Posterior vena cava (tissue), 2 donors: ENCODE measurements around the gene RPL28. TPM values are rescaled to one million over a fixed set of nuclear protein-coding genes. Genes with fewer than 3 reads are reported as not detected.
A peak's percentile ranks its signal among the peaks of the same experiment; 100 is the strongest.

Experiments
- DNase-seq: peaks from one replicate; pipeline ENCODE4 v3.0.0-alpha.2; 2020; ENCODE audit warnings: low spot score
- intact Hi-C, 2 donors: fragments of 100-400 bp; cut with DNase I; formaldehyde crosslinking; loops; one replicate each; pipeline versions ENCODE4 v1.14.1 to v1.14.2; 2022 to 2023
- total RNA-seq, 2 donors: library from RNA; stranded (reverse); fragmentation: NEBNext Ultra II Directional; extraction: Animal tissue kit (Norgen Biotek cat#: 25700); gene quantifications; one replicate each; pipeline ENCODE4 v1.2.1, GENCODE V29; 2021
- donor health status: DM: yes; HTN: yes; CAD: no.
- donor health status: DM: yes; HTN: yes; CAD: no.

Gene RPL28
- total RNA-seq, 2 donors from 2014 or later: 882 to 1,056 TPM

- intact Hi-C loops: loop anchor here in 1 of 2 donors (1.0 kb wide), 1 partner anchor 48 kb away; no protein-coding TSS in a partner anchor
- DNase-seq: no peak
Measured at GRCh38 chr19:55352040-55352439, 33.7 kb upstream of the RPL28 start.

GRCh38 chr19:55352549-55353145 is 33.1 kb upstream of the RPL28 start:
- intact Hi-C loops: loop anchor here in 1 of 2 donors (1.0 kb wide), 1 partner anchor 48 kb away; no protein-coding TSS in a partner anchor
- no peak for DNase-seq

GRCh38 chr19:55353356-55353802 is 32.4 kb upstream of the RPL28 start:
- intact Hi-C loops: no loop called here
- DNase-seq: no peak

DNA sequence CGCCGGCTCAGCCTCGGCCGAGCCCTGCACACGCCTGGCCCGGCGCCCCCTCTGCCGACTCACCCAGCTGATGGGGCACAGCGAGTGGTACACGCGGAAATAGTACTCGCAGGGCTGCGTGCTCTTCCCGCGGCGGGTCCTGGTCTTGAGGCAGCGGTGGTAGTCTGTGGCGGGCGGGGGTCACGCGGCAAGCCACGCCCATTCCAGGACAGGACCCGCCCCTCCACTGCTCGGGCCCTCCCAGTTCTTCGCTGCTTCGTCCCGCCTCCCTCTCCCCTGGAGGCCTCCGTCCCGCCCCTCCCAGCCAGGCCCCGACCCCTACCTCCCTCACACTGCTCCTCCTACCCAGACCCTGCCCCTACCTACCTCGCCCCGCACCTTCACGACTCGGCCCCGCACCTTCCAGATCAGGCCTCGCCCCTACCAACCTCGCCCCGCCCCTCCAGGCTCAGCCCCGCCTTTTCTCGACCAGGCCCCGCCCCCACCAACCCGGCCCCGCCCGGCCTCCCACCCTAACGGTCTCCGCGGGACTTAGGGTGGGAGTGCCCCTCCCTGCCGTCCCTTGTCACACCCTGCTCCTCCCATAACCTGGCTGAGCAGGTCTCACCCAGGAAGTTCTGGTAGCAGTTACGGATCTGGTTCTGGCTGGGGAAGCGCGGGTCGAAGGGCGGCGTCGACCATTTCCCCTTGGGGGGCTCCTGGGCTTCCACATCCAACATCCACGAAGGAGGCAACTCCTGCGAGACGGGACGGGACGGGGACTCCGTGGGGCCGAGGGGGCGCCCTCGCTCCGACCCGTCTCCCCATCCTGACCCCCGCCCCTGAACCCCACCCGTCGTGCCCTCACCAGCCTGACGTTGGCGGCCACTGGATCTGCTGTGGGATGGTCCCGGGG is 31.7 kb upstream of the RPL28 start:
- peak; percentile 84 for DNase-seq
- intact Hi-C loops: no loop called here

DNA sequence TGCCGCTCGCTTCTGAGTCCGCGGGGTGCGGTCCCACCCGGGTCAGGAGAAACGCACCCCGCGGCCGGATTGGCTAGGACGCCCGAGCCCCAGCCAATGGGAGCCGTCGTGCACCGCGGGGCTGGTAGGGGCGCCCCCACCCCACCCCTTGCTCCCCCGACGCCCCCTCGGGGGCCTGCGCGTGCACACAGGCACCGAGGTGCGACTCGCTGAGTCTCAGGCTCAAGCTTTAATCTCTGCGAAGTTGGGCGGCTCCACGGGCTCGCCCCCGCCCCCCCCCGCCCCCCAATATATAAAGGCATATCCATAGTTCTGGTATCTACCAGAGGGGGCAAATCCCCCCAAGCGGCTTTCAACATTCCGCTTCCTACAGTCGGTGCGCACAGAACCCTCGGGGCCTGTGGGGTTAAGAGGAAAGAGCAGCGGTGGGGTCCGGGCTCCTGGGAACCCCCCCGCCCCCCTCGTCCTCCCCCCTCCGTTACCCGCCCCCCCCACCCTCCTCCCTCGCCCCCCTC is 31.0 kb upstream of the RPL28 start, which contains the start of gene COX6B2:
COX6B2 (minus strand) TSS at position 22 of the 515 bp plus-strand sequence. CDS start 198 bp downstream, outside the sequence.
- intact Hi-C loops: no loop called here
- no peak for DNase-seq

DNA sequence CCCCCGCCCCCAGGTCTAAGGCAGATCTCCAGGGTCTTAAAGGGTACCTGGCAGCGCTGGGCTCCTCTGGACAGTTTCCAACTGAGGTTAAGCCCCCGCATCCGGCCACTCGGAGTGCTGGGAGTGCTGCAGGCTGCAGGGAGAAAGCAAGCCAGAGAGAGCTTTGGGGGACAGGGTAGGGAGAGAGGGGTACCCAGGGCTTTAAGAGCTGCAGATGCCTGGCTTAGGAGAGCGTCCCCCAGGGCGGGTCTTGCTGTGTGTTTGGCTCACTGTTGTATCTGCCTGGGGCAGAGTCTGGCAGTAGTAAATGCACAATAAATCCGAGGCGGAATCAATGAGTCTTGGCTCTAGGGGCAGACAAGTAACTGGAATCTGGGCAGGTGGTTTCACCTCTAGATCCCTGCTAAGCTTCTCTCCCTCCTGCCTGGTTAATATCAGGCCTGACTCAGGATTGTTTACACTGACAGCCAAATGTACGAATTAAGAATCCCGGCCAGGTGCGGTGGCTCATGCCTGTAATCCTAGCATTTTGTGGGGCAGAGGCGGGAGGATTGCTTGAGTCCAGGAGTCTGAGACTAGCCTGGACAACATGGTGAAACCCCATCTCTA is 30.4 kb upstream of the RPL28 start:
- intact Hi-C loops: no loop called here
- no peak for DNase-seq

DNA sequence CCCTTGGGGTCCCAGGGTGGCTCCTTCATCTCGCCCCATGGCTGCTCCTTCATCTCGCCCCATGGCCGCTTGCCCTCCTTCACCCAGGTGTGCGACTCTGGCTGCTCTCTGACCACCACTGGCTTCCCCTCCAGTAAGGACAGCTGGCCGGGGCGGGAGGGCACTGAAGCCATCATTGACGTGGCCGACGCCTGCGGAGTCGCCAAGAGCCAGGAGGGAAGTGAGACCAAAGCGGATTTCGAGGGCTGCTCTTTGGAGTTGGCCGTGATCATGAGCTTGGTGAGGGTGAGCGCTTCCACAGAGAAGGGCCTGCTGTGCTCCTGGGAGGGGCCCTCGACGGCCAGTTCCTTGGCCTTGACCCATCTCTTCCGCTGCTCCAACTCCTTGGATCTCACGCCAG is 27.2 kb upstream of the RPL28 start:
- intact Hi-C loops: no loop called here
- DNase-seq: no peak

- peak; percentile 78 for DNase-seq
- intact Hi-C loops: no loop called here
Measured at GRCh38 chr19:55358943-55359908, 26.5 kb upstream of the RPL28 start.

DNA sequence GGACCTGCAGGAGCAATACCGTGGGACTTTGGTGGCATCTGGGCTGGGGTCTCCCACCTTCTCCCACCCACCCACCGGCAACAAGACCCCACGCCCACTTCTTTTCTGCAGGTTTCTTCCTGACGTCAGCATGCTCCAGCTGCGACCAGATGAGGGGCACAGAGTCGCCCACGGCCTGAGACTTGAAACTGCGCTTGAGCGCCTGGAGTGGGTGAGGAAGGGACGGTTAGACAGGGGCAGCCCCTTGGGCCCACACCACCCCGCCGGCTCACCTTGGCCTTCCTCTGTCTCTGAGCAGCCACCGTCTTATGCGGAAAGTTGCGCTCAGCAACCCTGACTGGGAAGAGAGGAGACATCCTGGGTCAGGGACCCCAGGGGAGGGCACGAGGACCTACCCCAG is 24.8 kb upstream of the RPL28 start:
- intact Hi-C loops: no loop called here
- no peak for DNase-seq

GRCh38 chr19:55362174-55362989 is 23.4 kb upstream of the RPL28 start:
- intact Hi-C loops: no loop called here
- no peak for DNase-seq

GRCh38 chr19:55362990-55363716 is 22.6 kb upstream of the RPL28 start, which contains the start of gene GARIN5B:
TSS of gene GARIN5B (minus strand) at chr19:55363260. CDS start at chr19:55363066, 194 bp downstream.
- intact Hi-C loops: no loop called here
- no peak for DNase-seq

- no peak for DNase-seq
- intact Hi-C loops: no loop called here
Measured at GRCh38 chr19:55365245-55365644, 20.5 kb upstream of the RPL28 start.

- DNase-seq: no peak
- intact Hi-C loops: no loop called here
Measured at GRCh38 chr19:55365964-55366363, 19.8 kb upstream of the RPL28 start.

GRCh38 chr19:55366790-55367189 is 18.9 kb upstream of the RPL28 start:
- intact Hi-C loops: no loop called here
- no peak for DNase-seq

DNA sequence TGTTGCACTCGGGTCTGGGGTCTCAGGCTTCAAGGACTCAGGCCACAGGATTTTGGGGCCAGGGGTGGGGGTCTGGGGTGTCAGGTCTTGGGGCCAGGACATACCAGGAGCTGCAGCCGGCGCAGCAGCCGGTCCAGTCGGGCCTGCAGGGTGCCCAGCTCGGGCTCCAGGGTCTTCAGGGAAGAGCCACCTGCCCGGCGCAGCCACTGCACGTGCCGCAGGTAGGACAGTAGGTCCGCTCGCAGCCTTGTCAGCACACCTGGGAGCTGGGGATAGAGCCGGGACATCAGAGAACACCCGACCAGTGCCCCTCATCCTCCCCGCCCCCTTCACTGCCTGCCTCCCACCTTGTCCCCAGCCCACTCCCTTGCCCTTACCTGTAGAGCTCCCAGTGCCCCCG is 17.6 kb upstream of the RPL28 start:
- no peak for DNase-seq
- intact Hi-C loops: no loop called here

- intact Hi-C loops: no loop called here
- DNase-seq: no peak
Measured at GRCh38 chr19:55368701-55369563, 16.8 kb upstream of the RPL28 start.
